PC-3 (cell line): ENCODE measurements around the gene ADAD2. TPM values are rescaled to one million over a fixed set of nuclear protein-coding genes. Genes with fewer than 3 reads are reported as not detected.

Experiments used
- ATAC-seq: fragments of 200-7000 bp; cut with Tn5 transposase; 2 replicates; pipeline ENCODE4 v1.9.1; 2020; ENCODE audit warnings: mild to moderate bottlenecking, moderate library complexity
- BruUV-seq: library from RNA; stranded (reverse); fragments of 400-500 nt; replicated peaks from 2 replicates; lab custom pipeline; 2021; lab: Mats Ljungman, UMichigan
- CTCF ChIA-PET: fragments of 300-600 bp; sonication (Branson Sonifier 250); formaldehyde crosslinking; loops from one replicate; lab custom pipeline; 2022; ENCODE audit warnings: antibody characterized with exemption; lab: Charles Lee
- POLR2A ChIA-PET: fragments of 300-600 bp; sonication (Branson Sonifier 250); formaldehyde crosslinking; loops from one replicate; lab custom pipeline; 2022; ENCODE audit warnings: antibody characterized with exemption; ENCODE audit not compliant: unreplicated experiment; lab: Charles Lee
- DNase-seq: peaks from one replicate; pipeline ENCODE4 v3.0.0-alpha.2; 2015
- H2AFZ ChIP-seq: fragments of 300-600 bp; sonication (generic); 2 replicates; pipeline ENCODE4 v1.6.0; 2016; ENCODE audit warnings: antibody characterized with exemption, low read length
- H3F3A ChIP-seq: fragments of 300-600 bp; sonication (generic); one replicate; pipeline ENCODE4 v1.6.0; 2017; ENCODE audit warnings: antibody characterized with exemption, low read length, control low read depth, mild to moderate bottlenecking; ENCODE audit not compliant: unreplicated experiment
- H3K27ac ChIP-seq: fragments of 300-600 bp; sonication (generic); 2 replicates; pipeline ENCODE4 v1.5.1; 2016; ENCODE audit warnings: mild to moderate bottlenecking, low read length
- H3K27me3 ChIP-seq: fragments of 300-600 bp; sonication (generic); 2 replicates; pipeline ENCODE4 v1.6.1; 2016; ENCODE audit warnings: low read length, mixed read lengths
- H3K36me3 ChIP-seq: fragments of 300-600 bp; sonication (generic); 2 replicates; pipeline ENCODE4 v1.6.1; 2016; ENCODE audit warnings: low read depth, mixed run types, low read length, mixed read lengths
- H3K4me1 ChIP-seq: fragments of 300-600 bp; sonication (generic); 2 replicates; pipeline ENCODE4 v1.5.1; 2016; ENCODE audit warnings: low read length; ENCODE audit not compliant: insufficient read depth
- H3K4me2 ChIP-seq: fragments of 300-600 bp; sonication (generic); 2 replicates; pipeline ENCODE4 v1.6.0; 2016; ENCODE audit warnings: low read length
- H3K4me3 ChIP-seq: fragments of 300-600 bp; sonication (generic); 2 replicates; pipeline ENCODE4 v1.5.1; 2016; ENCODE audit warnings: mild to moderate bottlenecking, low read length, mixed read lengths
- H3K79me2 ChIP-seq: fragments of 300-600 bp; sonication (generic); 2 replicates; pipeline ENCODE4 v1.6.1; 2017; ENCODE audit warnings: low read length, mixed read lengths
- H3K9ac ChIP-seq: fragments of 300-600 bp; sonication (generic); 2 replicates; pipeline ENCODE4 v1.6.0; 2016; ENCODE audit warnings: mild to moderate bottlenecking, low read length
- H3K9me2 ChIP-seq: fragments of 300-600 bp; sonication (generic); replicated peaks from 2 replicates; pipeline ENCODE4 v1.6.1; 2016; ENCODE audit warnings: mixed run types, low read length, mixed read lengths
- H3K9me3 ChIP-seq: fragments of 300-600 bp; sonication (generic); 2 replicates; pipeline ENCODE4 v1.6.1; 2016; ENCODE audit warnings: low read length, mixed read lengths
- H4K20me1 ChIP-seq: fragments of 300-600 bp; sonication (generic); 2 replicates; pipeline ENCODE4 v1.6.1; 2016; ENCODE audit warnings: low read length, mixed read lengths
- CTCF ChIP-seq: fragments of 300-600 bp; sonication (generic); conservative IDR thresholded peaks from 2 replicates; pipeline ENCODE4 v1.5.1; 2017; ENCODE audit warnings: antibody characterized with exemption, low read depth, mild to moderate bottlenecking, low read length
- EZH2 ChIP-seq: fragments of 300-600 bp; sonication (generic); IDR thresholded peaks from one replicate; pipeline ENCODE4 v1.6.1; 2017; ENCODE audit warnings: antibody characterized with exemption, mild to moderate bottlenecking, low read length; ENCODE audit not compliant: unreplicated experiment
- EZH2phosphoT487 ChIP-seq: fragments of 300-600 bp; sonication (generic); IDR thresholded peaks from 2 replicates; pipeline ENCODE4 v1.6.1; 2018; ENCODE audit warnings: mild to moderate bottlenecking, antibody characterized with exemption, low read length, borderline replicate concordance
- intact Hi-C: fragments of 100-400 bp; cut with micrococcal nuclease; formaldehyde crosslinking; loops from 2 replicates; pipeline ENCODE4 v1.9.0; 2023
- total RNA-seq: library from RNA; depleted of rRNA; stranded (reverse); fragments of >200 nt; gene quantifications from 2 replicates; pipeline ENCODE4 v1.2.3, GENCODE V29; 2014

ADAD2 gene
- total RNA-seq, 1 experiment from 2014 or later: not detected

GRCh38 chr16:84233748-84234147 is 42.8 kb downstream of the ADAD2 start:
- no peak overlapping the region for H3K27ac ChIP-seq
- ATAC-seq (no peak), DNase-seq (no peak)
- H4K20me1 ChIP-seq: no peaks in the 10 kb centered on the region
- no peaks in the 10 kb centered on the region for H3K27me3 ChIP-seq
- no peaks in the 10 kb centered on the region for H3K9me2 ChIP-seq
- no peaks in the 10 kb centered on the region for H3K36me3 ChIP-seq
- H3K4me1 ChIP-seq: peaks cover 2% of the 10 kb centered on the region; the same call in 1 of the 2 replicates
- H3F3A ChIP-seq: no peaks in the 10 kb centered on the region
- H3K79me2 ChIP-seq: no peaks in the 10 kb centered on the region
- H3K9me3 ChIP-seq: no peaks in the 10 kb centered on the region
- POLR2A ChIA-PET: no interaction called here
- no peak for TF ChIP-seq EZH2phosphoT487
- no peak for TF ChIP-seq CTCF
- no peak for TF ChIP-seq EZH2
- no peak overlapping the region for H3K4me2 ChIP-seq
- no TSS peak for BruUV-seq
- no peak overlapping the region for H3K4me3 ChIP-seq
- H3K9ac ChIP-seq: no peak overlapping the region
- CTCF ChIA-PET: no interaction called here
- H2AFZ ChIP-seq: no peak overlapping the region
- intact Hi-C loops: no loop called here

GRCh38 chr16:84234321-84235241 is 43.6 kb downstream of the ADAD2 start:
- H2AFZ ChIP-seq: no peak overlapping the region
- H3K9me2 ChIP-seq: no peaks in the 10 kb centered on the region
- no peaks in the 10 kb centered on the region for H3K36me3 ChIP-seq
- H3K27ac ChIP-seq: no peak overlapping the region
- H3K27me3 ChIP-seq: no peaks in the 10 kb centered on the region
- ChIA-PET POLR2A (no interaction called here), CTCF (no interaction called here)
- TF ChIP-seq EZH2phosphoT487 (no peak), EZH2 (no peak), CTCF (no peak)
- no peak for ATAC-seq
- H3K9me3 ChIP-seq: no peaks in the 10 kb centered on the region
- no peaks in the 10 kb centered on the region for H3K4me1 ChIP-seq
- no peaks in the 10 kb centered on the region for H4K20me1 ChIP-seq
- no TSS peak for BruUV-seq
- no peak overlapping the region for H3K4me2 ChIP-seq
- intact Hi-C loops: no loop called here
- DNase-seq: no peak
- H3F3A ChIP-seq: no peaks in the 10 kb centered on the region
- no peaks in the 10 kb centered on the region for H3K79me2 ChIP-seq
- no peak overlapping the region for H3K9ac ChIP-seq
- H3K4me3 ChIP-seq: no peak overlapping the region

GRCh38 chr16:84236671-84237070 is 45.7 kb downstream of the ADAD2 start:
- Histone ChIP-seq H3K27ac (no peak overlapping the region), H3K9ac (no peak overlapping the region), H3K9me2 (no peaks in the 10 kb centered on the region), H4K20me1 (no peaks in the 10 kb centered on the region), H3K4me2 (no peak overlapping the region), H3K4me3 (no peak overlapping the region), H3K27me3 (peaks cover 6% of the 10 kb centered on the region; the same call in 1 of the 2 replicates), H3K79me2 (no peaks in the 10 kb centered on the region), H3K36me3 (no peaks in the 10 kb centered on the region), H2AFZ (no peak overlapping the region), H3K4me1 (no peaks in the 10 kb centered on the region), H3F3A (no peaks in the 10 kb centered on the region), H3K9me3 (no peaks in the 10 kb centered on the region)
- TF ChIP-seq CTCF: no peak
- no peak for TF ChIP-seq EZH2
- no peak for TF ChIP-seq EZH2phosphoT487
- no peak for ATAC-seq
- intact Hi-C loops: no loop called here
- ChIA-PET POLR2A (no interaction called here), CTCF (no interaction called here)
- DNase-seq: no peak
- BruUV-seq: no TSS peak
